ENCODE measurements around the gene ABCA1.

- no peak for TF ChIP-seq CTCF (conservative IDR thresholded peaks at IDR 0.05 in 1 of 2, IDR thresholded peaks at IDR 0.05 in 1 of 2; ENCODE audit: low read depth in 1 of 2, low read length in 2 of 2)
- no peak for TF ChIP-seq EZH2 (IDR thresholded peaks at IDR 0.05; ENCODE audit: low read length, missing control alignments)
These were observed 189.5 kb downstream of the ABCA1 start for GRCh38 chr9:104738452-104738851.

Data from fibroblast of lung (primary cell).